ENCODE data around the gene CR1. TPM values are rescaled to one million over a fixed set of nuclear protein-coding genes. Genes with fewer than 3 reads are reported as not detected.

CR1 gene
- total RNA-seq, 1 experiment from 2014 or later = 0.07 TPM

DNA sequence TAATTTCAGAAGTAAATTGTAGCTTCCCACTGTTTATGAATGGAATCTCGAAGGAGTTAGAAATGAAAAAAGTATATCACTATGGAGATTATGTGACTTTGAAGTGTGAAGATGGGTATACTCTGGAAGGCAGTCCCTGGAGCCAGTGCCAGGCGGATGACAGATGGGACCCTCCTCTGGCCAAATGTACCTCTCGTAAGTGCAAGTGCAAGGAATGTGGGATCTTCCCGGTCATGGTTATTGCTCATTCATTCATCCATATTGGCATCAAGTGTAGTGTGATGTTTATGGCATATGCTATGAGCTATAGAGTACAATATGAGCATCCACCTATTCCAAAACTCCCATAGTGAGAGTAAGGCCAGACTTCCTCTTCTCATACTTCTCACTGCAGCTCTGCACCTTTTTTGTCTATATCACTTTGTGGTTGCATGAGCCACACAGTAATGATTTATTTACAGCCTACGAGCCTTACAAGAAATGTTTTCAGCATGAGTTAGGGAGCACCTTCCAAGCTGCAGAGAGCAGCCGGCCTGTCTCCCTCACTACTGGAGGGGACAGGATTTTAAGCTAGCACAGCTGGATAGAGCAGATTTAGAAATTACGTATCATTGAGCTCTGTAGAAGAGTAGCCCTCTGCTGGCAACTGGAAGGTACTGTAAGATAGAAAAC, 124.0 kb downstream of the CR1 start:
- peak; percentile 41; the same call in 1 of the 2 replicates for TF ChIP-seq RAD21 (IDR thresholded peaks at IDR 0.05; ENCODE audit: low read depth)
- TF ChIP-seq, protein P1, sequence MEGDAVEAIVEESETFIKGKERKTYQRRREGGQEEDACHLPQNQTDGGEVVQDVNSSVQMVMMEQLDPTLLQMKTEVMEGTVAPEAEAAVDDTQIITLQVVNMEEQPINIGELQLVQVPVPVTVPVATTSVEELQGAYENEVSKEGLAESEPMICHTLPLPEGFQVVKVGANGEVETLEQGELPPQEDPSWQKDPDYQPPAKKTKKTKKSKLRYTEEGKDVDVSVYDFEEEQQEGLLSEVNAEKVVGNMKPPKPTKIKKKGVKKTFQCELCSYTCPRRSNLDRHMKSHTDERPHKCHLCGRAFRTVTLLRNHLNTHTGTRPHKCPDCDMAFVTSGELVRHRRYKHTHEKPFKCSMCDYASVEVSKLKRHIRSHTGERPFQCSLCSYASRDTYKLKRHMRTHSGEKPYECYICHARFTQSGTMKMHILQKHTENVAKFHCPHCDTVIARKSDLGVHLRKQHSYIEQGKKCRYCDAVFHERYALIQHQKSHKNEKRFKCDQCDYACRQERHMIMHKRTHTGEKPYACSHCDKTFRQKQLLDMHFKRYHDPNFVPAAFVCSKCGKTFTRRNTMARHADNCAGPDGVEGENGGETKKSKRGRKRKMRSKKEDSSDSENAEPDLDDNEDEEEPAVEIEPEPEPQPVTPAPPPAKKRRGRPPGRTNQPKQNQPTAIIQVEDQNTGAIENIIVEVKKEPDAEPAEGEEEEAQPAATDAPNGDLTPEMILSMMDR (IDR thresholded peaks at IDR 0.05 in 2 of 3, conservative IDR thresholded peaks at IDR 0.05 in 1 of 3; ENCODE audit: borderline replicate concordance in 1 of 3, insufficient read depth in 1 of 3, low read depth in 2 of 3, low read length in 2 of 3) = peak; percentile 53 to 77 (median 75); a peak in 5 of 6 replicates
- 0 out of 2 replicates have a peak, but pooled peaks have one; percentile 38 for TF ChIP-seq CBX3 (IDR thresholded peaks at IDR 0.05; ENCODE audit: low read depth)
- TF ChIP-seq POLR2AphosphoS5 (IDR thresholded peaks at IDR 0.05; ENCODE audit: low read depth, low read length) = no peak
- peak; percentile 98 for ATAC-seq
- Histone ChIP-seq H4K20me1 (ENCODE audit: insufficient read depth) (no peaks in the 10 kb centered on the region), H3K9me2 (ENCODE audit: insufficient read depth) (no peaks in the 10 kb centered on the region), H3K9ac (ENCODE audit: low read length) (no peak overlapping the region), H3K4me1 (ENCODE audit: control insufficient read depth in 1 of 2, insufficient read depth in 2 of 2, low read length in 2 of 2) (peaks cover 0 to 3% of the 10 kb centered on the region in 2 experiments; a peak in 1 of 4 replicates), H3K79me2 (ENCODE audit: insufficient read depth, low read length) (no peaks in the 10 kb centered on the region), H3K27me3 (ENCODE audit: insufficient read depth, low read length) (no peaks in the 10 kb centered on the region), H3K36me3 (ENCODE audit: control insufficient read depth in 1 of 2, insufficient read depth in 2 of 2, low read length in 2 of 2) (no peaks in the 10 kb centered on the region), H3K4me3 (replicated peaks in 1 of 2; ENCODE audit: low read depth in 1 of 2, low read length in 2 of 2) (no peak overlapping the region), H3K27ac (ENCODE audit: low read depth, low read length) (no peak overlapping the region), H3K4me2 (ENCODE audit: low read length) (peak overlapping the region; percentile 40), H3K9me3 (ENCODE audit: control insufficient read depth in 1 of 2, insufficient read depth in 1 of 2, low read depth in 1 of 2, low read length in 2 of 2) (no peaks in the 10 kb centered on the region), H2AFZ (ENCODE audit: low read depth, low read length, poor library complexity, severe bottlenecking) (peak overlapping the region; percentile 98)
- ChIA-PET POLR2A (interaction anchor here (0.9 kb wide), 1 partner anchor 10 kb away, joined by 3 read pairs; no protein-coding TSS in a partner anchor), CTCF (interaction anchor here (0.9 to 2.1 kb wide), 15 partner anchors 9 to 177 kb away, joined by 3 to 27 read pairs (median 5); no protein-coding TSS in a partner anchor), RAD21 (ENCODE audit: low non-redundant PET in 1 of 2, low total read pairs in 2 of 2, uncharacterized antibody in 2 of 2, unreplicated experiment in 2 of 2) (interaction anchor here (1.1 to 1.4 kb wide), 2 partner anchors 78 to 177 kb away, joined by 4 to 5 read pairs; no protein-coding TSS in a partner anchor)
- BruUV-seq (replicated peaks) = no TSS peak
- peak; percentile 34 for DNase-seq (ENCODE audit: low read depth, low spot score)
- intact Hi-C loops (cut with micrococcal nuclease) = no loop called here

DNA sequence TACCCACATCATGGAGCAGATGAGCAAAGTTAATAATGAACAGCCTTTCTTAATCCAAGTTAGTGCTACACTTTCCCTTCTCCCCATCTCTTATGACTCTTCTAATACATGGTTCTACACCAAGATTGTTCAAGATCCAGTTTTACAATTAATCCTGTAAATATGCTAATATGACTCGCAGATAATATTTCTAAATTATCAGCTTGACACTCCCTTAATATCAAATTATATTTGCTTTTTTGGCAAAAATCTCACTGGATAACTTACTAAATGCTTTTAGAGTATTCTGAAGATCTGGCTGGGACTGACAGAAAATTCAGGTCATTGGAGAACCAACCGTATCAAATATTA, 124.6 kb downstream of the CR1 start:
- Histone ChIP-seq H3K27ac (ENCODE audit: low read depth, low read length) (no peak overlapping the region), H3K36me3 (ENCODE audit: control insufficient read depth in 1 of 2, insufficient read depth in 2 of 2, low read length in 2 of 2) (no peaks in the 10 kb centered on the region), H2AFZ (ENCODE audit: low read depth, low read length, poor library complexity, severe bottlenecking) (peak overlapping the region; percentile 24), H3K9me3 (ENCODE audit: control insufficient read depth in 1 of 2, insufficient read depth in 1 of 2, low read depth in 1 of 2, low read length in 2 of 2) (no peaks in the 10 kb centered on the region), H3K4me2 (ENCODE audit: low read length) (peak overlapping the region; percentile 40), H3K4me1 (ENCODE audit: control insufficient read depth in 1 of 2, insufficient read depth in 2 of 2, low read length in 2 of 2) (peaks cover 0 to 3% of the 10 kb centered on the region in 2 experiments; a peak in 1 of 4 replicates), H3K9me2 (ENCODE audit: insufficient read depth) (no peaks in the 10 kb centered on the region), H4K20me1 (ENCODE audit: insufficient read depth) (no peaks in the 10 kb centered on the region), H3K4me3 (replicated peaks in 1 of 2; ENCODE audit: low read depth in 1 of 2, low read length in 2 of 2) (no peak overlapping the region), H3K79me2 (ENCODE audit: insufficient read depth, low read length) (no peaks in the 10 kb centered on the region), H3K9ac (ENCODE audit: low read length) (no peak overlapping the region), H3K27me3 (ENCODE audit: insufficient read depth, low read length) (no peaks in the 10 kb centered on the region)
- ChIA-PET POLR2A (interaction anchor here (0.9 kb wide), 1 partner anchor 11 kb away, joined by 3 read pairs; no protein-coding TSS in a partner anchor), CTCF (interaction anchor here (0.9 to 2.1 kb wide), 15 partner anchors 8 to 177 kb away, joined by 3 to 27 read pairs (median 5); no protein-coding TSS in a partner anchor), RAD21 (ENCODE audit: low non-redundant PET in 1 of 2, low total read pairs in 2 of 2, uncharacterized antibody in 2 of 2, unreplicated experiment in 2 of 2) (interaction anchor here (1.1 to 1.4 kb wide), 2 partner anchors 78 to 176 kb away, joined by 4 to 5 read pairs; no protein-coding TSS in a partner anchor)
- TF ChIP-seq YY1 (IDR thresholded peaks at IDR 0.05; ENCODE audit: extremely low read depth, insufficient replicate concordance, low read depth, low read length) (no peak), FOSL1 (IDR thresholded peaks at IDR 0.05; ENCODE audit: low read depth) (no peak), CEBPB (IDR thresholded peaks at IDR 0.05; ENCODE audit: low read depth) (no peak), ZNF274 (IDR thresholded peaks at IDR 0.05; ENCODE audit: low read depth, low read length) (no peak), EZH2 (IDR thresholded peaks at IDR 0.05) (no peak), CBX3 (IDR thresholded peaks at IDR 0.05; ENCODE audit: low read depth) (no peak), POLR2AphosphoS5 (IDR thresholded peaks at IDR 0.05; ENCODE audit: low read depth, low read length) (no peak), ELF1 (IDR thresholded peaks at IDR 0.05; ENCODE audit: borderline replicate concordance, low read depth) (no peak), SRF (IDR thresholded peaks at IDR 0.05; ENCODE audit: low read depth) (no peak), RAD21 (IDR thresholded peaks at IDR 0.05; ENCODE audit: low read depth) (no peak)
- TF ChIP-seq, protein P1 (IDR thresholded peaks at IDR 0.05 in 2 of 3, conservative IDR thresholded peaks at IDR 0.05 in 1 of 3; ENCODE audit: borderline replicate concordance in 1 of 3, insufficient read depth in 1 of 3, low read depth in 2 of 3, low read length in 2 of 3) = no peak; a peak in 1 of 6 replicates
- ATAC-seq (no peak), DNase-seq (ENCODE audit: low read depth, low spot score) (no peak)
- BruUV-seq (replicated peaks) = no TSS peak
- intact Hi-C loops (cut with micrococcal nuclease) = no loop called here

Measured in HCT116 (cell line).